Hepatocyte (in vitro differentiated cells): Measurements from ENCODE around the gene HRCT1.

Experiments used
- EZH2phosphoT487 ChIP-seq: fragments of 200-600 bp; sonication (generic); IDR thresholded peaks from one replicate; pipeline ENCODE4 v1.6.1; 2018; ENCODE audit warnings: antibody characterized with exemption, mild to moderate bottlenecking, low read depth, moderate library complexity; ENCODE audit not compliant: unreplicated experiment, severe bottlenecking
- TF ChIP-seq, protein P1 (sequence below): fragments of 200-600 bp; sonication (generic); IDR thresholded peaks from 2 replicates; pipeline ENCODE4 v1.5.1; 2016; ENCODE audit warnings: antibody characterized with exemption, mild to moderate bottlenecking; ENCODE audit not compliant: poor library complexity

- TF ChIP-seq, protein P1, sequence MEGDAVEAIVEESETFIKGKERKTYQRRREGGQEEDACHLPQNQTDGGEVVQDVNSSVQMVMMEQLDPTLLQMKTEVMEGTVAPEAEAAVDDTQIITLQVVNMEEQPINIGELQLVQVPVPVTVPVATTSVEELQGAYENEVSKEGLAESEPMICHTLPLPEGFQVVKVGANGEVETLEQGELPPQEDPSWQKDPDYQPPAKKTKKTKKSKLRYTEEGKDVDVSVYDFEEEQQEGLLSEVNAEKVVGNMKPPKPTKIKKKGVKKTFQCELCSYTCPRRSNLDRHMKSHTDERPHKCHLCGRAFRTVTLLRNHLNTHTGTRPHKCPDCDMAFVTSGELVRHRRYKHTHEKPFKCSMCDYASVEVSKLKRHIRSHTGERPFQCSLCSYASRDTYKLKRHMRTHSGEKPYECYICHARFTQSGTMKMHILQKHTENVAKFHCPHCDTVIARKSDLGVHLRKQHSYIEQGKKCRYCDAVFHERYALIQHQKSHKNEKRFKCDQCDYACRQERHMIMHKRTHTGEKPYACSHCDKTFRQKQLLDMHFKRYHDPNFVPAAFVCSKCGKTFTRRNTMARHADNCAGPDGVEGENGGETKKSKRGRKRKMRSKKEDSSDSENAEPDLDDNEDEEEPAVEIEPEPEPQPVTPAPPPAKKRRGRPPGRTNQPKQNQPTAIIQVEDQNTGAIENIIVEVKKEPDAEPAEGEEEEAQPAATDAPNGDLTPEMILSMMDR = no peak
- no peak for TF ChIP-seq EZH2phosphoT487
These were observed 2.6 kb downstream of the HRCT1 start for GRCh38 chr9:35908504-35909125.
